Ramos (cell line): ENCODE measurements around the gene DMD.

ENCODE experiments used
- in situ Hi-C: fragments of 300-500 bp; cut with MboI; formaldehyde crosslinking; loops from one replicate; pipeline ENCODE4 v1.14.3; 2022; ENCODE audit warnings: low sequenced_read_pairs; ENCODE audit not compliant: unreplicated experiment

DMD gene

DNA sequence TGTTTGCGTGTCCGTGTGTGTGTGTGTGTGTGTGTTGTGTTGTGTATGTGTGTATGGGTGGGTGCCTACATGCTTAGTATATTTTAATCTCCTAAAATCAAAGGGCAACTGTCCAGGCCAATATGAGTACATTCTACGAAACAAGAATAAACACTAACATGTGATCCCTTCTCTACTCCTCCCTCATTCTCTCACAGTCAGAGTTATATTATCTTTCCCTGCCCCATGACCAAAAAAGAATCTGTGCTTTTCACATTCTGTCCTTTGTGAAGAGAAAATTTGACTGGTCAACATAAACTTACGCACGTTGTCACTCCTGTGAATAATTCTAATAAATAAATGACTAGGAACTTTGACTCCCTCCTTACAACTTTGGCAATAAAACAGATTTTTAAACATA, 532.9 kb downstream of the DMD start:
- in situ Hi-C loops = no loop called here

DNA sequence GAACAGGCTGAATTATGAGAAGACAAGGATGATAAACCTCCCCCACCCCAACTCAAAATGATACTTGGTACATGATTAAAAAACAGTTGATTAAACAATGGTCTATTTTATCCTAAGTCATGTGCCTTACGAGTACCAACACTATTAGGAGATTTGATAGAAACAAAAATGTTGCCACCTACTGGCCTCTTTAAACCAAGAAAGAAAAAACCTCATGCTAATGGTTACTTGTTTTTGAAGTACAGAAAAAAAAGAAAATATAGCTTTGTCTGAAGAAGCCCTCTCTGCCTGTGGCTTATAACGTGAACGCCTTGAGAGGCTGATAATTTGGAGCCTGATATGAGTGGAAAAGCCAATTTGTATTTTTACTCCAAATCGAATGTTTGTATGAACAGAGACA, 538.2 kb downstream of the DMD start:
- in situ Hi-C loops = no loop called here

DNA sequence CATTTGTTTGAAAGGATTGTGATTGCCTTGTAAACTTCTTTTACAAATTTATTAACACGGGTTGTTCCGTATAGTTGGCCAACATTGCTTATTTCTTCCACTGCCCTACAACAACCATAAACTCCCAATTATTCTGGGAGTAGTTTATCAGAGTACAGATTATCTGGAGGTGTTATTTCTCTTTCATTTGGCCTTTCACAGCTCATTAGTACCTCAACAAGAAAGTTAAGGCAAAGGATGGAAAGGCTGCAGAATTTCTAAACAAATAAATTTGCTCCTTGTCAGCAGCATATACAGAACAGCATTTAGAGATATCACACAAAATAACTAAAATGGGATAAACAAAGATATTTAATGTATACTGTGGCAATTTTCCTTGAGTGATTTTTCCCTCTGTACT, 548.8 kb downstream of the DMD start:
- in situ Hi-C loops = no loop called here

DNA sequence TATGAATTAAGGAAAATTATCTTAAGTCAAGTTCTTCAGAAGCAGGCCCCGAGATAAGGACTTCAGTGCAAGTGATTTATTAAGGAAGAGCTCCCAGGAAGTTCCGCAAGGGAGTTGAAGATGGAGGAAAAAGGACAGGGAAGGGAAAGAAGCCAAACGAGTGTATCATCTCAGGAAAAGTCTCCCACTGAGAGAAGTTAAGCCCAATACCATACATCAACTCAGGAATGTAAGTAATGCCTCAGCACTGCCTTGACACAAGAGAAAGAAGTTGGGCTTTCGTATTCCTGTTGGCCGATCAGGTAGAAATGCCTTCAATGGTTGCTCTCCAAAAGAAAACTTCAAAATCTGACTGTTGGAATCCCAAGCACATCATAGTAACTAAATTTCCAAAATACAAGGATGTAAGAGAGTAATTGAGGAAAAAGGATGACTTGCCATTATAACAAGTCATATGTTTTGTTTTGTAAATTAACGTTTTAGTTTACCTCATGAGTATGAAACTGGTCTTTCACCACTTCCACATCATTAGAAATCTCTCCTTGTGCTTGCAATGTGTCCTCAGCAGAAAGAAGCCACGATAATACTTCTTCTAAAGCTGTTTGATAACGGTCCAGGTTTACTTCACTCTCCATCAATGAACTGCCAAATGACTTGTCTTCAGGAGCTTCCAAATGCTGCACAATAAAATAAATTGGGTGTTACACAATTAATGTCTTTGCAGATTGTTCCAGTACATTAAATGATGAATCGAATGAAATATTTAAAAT, 566.7 kb downstream of the DMD start:
- in situ Hi-C loops = no loop called here

DNA sequence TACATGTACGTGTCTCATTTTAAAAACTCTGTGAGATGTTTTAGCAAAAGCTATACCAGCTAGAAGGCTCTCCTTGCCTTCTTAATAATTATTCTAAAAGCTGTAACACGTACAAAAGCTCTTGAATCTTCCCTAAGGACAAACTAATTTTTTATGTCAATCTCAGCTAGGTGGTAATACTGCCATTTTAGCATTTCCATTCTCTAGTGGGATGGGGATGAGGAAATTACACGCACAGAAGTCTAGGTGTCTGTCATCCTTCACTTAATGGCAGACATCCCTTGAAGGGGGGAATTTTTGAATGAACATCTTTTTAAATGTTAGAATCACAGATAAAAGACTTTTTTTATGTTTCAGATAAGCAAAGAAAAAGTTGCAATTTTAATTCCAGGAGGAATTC, 569.1 kb downstream of the DMD start:
- in situ Hi-C loops = no loop called here

DNA sequence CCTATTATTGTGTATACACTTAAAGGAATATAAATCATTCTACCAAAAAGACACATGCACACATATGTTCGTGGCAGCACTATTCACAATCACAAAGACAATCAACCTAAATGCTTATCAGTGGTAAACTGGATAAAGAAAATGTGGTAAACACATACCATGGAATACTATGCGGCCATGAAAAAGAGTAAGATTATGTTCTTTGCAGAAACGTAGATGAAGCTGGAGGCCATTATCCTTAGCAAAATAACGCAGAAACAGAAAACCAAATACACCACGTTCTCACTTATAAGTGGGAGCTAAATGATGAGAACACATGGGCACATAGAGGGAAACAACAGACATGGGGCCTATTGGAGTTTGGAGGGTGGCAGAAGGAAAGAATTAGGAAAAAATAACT, 593.2 kb downstream of the DMD start:
- in situ Hi-C loops = no loop called here

DNA sequence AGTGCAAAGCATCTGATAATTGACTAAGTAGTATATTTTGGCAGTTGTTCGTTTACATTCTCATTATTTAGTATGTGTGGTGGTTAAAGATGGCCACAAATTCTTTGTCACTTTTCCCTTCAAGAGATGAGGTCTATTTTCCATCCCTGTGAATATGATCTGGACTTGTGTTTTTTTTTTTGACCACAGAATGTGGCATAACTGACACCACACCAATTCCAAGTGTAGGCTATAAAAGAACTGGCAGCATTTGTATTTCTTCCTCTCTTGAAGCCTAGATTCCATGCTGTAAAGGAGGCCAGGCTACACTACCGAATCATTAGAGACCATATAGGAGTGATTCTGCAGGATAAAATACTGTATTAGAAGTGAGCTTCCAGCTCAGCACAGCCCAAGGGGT, 596.6 kb downstream of the DMD start:
- in situ Hi-C loops = no loop called here

DNA sequence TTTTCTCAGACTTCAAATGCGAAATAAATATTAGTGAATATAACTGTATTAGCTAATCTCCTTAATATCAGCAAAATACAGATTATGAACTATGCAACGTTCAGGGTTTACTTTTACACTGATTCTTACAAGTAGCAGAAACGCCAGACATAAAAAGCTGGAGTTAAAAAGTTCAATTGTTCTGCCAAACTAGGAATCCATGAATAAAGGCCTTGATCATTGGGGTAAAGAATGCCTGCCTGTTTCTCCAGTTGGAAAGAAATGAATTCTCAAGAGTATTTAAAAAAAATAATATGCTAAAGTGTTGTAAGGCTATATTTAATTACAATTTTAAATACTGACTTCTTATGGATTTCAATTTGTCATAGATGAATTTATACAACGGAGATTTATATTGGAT, 612.2 kb downstream of the DMD start:
- in situ Hi-C loops = no loop called here

DNA sequence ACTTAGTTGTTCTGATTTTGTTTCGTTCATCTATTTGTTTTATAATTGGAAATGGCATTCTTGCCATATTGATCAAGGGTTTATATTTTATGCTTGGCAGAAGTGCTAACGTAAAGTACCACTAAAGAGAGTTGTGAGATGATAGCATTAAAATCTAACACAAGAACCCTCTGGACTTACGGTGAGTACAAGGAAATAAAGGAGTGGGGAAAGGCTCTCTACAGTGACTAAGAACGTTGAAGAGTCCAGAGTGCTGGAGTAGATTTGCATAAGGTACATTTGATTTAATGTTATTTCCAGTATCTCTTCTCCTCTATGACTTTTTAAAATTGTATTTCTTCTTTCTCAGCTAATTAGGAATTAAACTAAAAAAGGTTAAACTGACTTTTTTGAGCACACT, 612.6 kb downstream of the DMD start:
- in situ Hi-C loops = no loop called here

DNA sequence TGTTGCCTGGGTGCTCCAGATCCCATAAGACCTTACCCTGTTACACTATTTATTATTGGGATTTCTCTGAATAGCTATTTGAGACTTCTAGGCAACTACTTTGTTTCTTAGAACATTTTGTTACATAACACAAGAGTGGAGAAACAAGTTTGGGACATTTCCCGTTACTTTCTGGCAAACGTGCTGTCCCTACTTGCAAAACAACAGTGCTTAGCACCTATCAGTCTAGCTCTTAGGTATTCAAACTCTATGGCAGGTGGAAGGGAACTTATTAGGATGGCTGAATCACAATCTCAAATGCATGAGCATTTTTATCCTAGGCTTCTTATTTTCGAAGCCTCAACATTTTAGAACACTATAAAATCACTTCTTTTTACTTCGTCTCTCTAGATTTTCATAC, 613.6 kb downstream of the DMD start:
- in situ Hi-C loops = no loop called here

DNA sequence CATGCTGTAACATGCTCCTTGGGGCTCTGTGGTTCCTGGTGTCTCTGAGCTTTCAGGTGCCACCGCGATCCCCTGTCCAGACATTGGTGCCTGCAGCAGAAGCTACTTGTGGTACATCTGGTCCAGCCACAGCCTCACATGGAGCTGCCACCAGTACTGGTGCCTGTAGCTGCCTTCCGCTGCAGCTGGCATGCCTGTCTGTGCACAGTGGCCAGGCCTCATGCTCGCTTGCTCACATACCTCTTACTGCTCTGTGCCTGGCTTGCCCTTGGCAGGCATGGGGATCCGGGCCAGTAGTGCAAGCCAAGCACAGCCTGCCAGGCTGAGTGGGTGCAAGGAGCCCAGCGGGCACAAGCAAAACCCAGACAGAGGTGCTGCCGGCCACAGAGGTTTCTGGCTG, 618.6 kb downstream of the DMD start:
- in situ Hi-C loops = no loop called here

DNA sequence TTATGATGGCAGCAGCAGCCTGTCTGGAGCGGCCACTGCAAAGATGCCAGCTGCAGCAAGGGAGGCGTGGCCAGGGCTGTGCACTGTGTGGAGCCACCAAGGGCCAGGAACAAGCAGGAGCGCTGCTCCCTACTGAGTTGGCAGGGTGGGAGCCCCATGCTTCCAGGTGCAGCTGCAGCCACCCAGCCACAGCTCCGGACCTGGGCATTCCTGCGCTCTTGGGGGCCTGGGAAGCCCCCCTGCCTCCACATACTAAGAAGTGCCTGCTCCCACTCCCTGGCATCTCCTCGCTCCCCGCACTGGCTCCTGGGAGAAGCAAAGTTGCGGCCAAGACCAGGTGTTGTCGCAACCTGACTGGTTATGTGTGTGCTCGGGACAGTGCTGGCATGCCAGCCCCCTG, 619.8 kb downstream of the DMD start:
- in situ Hi-C loops = no loop called here

DNA sequence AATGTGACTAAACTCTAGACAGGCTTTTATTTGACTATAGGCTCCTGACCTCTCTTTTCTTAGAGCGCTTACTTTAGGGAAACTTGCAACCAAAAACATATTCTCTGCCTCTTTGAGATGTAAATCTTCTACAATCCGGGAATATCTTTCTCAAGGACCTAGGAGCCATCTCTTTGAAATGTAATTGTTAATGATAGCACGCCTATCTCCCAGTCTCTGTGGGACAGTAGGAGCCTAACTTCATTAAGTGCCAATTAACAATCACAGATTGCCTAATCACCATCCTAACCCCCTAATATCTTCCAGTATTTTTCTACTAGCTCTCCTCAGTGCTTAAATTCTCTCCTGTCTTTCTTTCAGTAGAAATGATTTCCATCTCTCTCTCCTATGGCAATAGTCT, 628.6 kb downstream of the DMD start:
- in situ Hi-C loops = no loop called here

DNA sequence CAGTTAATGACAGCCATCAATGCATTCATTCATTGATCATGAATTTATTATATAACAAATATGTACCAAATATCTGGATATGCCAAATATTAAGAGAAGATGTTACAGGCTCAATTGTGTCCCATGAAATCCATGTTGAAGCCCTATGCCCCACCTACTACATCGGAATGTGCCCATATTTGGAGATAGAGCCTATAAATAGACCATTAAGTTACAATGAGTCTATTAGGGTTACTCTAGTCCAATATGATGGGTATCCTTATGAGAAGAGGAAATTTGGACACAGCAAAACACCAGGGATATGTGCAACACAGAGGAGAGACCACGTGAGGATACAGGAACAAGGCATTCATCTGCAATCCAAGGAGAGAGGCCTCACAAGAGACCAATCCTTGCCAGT, 634.5 kb downstream of the DMD start:
- in situ Hi-C loops = no loop called here

DNA sequence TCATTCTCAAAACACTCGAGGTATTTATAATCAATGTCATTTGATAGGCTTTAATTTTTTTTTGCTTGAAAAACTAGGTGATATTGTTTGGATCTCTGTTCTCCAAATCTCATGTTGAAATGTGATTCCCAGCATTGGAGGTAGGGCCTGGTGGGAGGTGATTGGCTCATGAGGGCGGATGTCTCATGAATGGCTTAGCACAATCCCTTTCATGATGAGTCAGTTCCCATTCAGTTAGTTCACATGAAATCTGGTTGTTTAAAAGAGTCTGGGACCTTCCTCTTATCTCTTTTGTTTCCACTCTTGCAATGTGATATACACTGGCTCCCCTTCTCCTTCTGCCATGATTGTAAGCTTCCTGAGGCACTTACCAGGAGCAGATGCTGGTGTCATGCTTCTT, 638.7 kb downstream of the DMD start:
- in situ Hi-C loops = no loop called here

DNA sequence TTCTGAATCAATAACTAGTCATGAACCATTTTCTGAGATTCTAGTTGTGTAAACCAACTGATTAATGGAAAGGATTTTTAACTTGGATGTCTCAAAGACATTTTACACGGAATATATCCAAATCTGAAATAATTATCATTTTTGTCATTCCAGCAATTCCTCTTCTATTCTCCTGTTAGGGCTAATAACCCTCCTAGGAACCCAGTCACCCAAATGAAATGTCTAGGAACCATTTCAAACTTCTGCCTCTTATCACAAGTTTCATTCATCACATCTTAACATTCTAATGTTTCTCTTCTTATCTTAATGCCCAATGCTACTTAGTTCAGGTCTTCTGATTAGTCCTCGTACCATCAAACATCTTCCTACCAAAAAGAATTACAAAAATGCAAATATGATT, 639.8 kb downstream of the DMD start:
- in situ Hi-C loops = no loop called here

DNA sequence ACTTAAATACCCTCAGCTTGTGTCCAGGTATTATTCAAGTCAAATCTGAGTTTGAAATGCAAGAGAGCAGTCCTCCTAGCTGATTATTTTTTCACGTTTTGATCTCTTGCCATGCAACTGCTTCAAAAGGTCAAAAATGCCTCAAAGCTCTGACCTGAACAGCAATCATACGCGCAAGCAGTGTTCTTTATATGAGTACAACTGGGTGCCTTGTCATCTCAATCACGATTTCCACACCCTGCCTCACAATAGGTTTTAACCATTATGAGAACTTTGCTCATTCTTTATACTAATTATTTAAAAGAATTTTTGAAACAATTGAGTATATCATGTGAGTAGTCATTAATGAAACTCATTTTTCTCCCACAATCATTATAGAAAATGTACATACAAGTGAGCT, 649.1 kb downstream of the DMD start:
- in situ Hi-C loops = no loop called here

DNA sequence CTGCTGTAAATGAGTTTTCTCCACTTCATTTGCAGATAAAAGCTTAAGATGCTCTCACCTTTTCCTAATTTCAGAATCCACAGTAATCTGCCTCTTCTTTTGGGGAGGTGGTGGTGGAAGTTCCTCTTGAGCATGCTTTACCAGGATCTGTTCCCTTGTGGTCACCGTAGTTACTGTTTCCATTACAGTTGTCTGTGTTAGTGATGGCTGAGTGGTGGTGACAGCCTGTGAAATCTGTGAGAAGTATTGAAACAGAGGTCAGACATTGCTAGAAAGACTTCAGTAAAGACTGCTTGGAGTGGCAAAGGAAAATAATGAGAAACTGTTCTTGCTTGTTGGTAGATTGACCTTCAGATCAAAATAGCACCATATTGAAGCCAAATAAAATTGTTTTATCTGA, 666.2 kb downstream of the DMD start:
- in situ Hi-C loops = no loop called here

DNA sequence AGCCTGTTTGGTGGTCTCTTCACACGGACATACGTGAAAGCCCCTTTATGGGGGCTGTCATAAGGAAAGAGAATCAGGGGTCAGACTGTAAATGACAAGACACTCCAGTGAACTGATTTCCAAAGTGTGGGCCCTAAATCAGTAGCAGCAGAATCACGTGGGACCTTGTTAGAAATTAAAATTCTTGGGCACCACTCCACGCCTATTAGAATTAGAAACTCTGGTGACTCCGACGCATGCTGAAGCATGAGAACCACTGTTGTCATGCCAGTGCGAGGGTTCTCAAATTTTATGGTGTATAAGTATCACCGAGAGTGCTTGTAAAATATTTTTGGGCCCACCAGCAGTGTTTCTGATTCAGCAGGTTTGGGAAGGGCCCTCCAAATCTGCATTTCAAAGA, 672.8 kb downstream of the DMD start:
- in situ Hi-C loops = no loop called here

DNA sequence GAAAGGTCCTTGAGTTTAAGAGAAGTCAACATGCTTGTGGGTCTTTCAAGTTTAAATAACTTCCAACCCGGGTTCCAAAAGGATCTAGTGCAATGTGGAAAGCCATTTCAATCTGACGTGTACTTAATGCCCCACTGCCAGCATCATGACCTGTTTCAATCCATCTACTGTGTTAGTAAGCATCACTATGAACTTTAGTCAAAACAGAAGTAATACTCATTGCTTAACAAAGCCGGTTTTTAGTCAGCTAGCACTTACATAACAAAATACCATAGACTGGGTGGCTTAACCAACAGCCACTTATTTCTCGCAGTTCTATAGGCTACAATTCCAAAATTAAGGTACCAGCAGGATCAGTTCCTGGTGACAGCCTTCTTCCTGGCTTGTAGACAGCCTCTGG, 677.5 kb downstream of the DMD start:
- in situ Hi-C loops = no loop called here

DNA sequence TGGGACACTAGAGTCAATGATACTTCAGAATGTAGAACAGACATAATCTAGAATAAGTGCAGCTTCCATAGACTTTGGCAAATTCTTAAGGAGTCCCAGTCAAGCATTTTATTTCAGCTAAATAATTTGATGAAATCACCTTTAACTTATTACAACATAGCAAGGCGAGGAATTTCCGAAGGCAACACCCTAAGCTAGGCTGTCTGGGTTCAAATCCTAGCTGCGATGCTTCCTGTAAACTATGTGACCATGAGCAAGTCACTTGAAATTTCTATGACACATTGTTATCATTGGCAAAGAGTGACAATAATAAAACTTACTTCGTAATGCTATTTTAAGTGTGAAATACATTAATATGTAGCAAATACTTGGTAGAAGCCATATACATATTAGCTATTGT, 679.1 kb downstream of the DMD start:
- in situ Hi-C loops = no loop called here

DNA sequence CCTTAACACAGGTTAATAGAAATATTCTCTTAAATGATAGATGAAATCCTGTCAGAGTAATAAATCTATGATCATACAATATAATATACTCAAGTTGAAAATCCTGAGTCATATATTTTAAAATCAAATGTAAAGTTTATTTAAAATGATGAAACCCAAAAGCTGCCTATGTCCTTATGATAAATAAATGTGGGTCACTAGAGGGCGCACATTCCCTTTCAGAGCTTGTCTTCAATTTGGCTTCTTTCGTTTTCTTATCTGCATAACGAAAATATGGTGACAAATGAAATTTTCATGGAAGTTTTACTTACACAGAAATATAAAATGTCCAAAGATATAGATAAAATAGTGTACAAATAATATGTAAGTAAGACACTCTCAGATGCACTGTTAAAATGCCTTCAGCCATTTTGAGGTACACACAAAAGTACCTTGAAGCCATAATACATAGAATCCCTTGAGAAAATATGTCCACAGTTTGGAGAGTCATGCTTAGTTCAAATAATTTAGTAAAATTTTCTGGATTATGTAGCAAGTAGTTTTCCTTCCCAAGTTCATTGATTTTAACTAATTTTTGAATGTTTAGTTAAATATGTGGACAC, 680.4 kb downstream of the DMD start:
- in situ Hi-C loops = no loop called here
